GM12891 (cell line): Measurements from ENCODE around the gene ZNF202.

Source experiments
- DNase-seq: peaks from one replicate; pipeline ENCODE4 v3.0.0; 2011; ENCODE audit warnings: low spot score; ENCODE audit not compliant: insufficient read length
- FAIRE-seq: peaks from 2 replicates; lab custom pipeline; 2011; peaks lifted over from hg19 to GRCh38; lab: Jason Lieb, UNC
- PAX5 ChIP-seq: IDR thresholded peaks from 2 replicates; pipeline ENCODE4 v1.6.1; 2011; ENCODE audit warnings: low read length, moderate library complexity, mild to moderate bottlenecking; ENCODE audit not compliant: insufficient read depth, severe bottlenecking
- POLR2A ChIP-seq: IDR thresholded peaks from 2 replicates; pipeline ENCODE4 v1.6.1; 2011; ENCODE audit warnings: low read depth, low read length, control low read depth
- POLR2AphosphoS5 ChIP-seq: IDR thresholded peaks from 2 replicates; pipeline ENCODE4 v1.6.1; 2011; ENCODE audit warnings: low read depth, low read length, control low read depth
- POU2F2 ChIP-seq: IDR thresholded peaks from 2 replicates; pipeline ENCODE4 v1.6.1; 2011; ENCODE audit warnings: low read depth, mild to moderate bottlenecking, control low read depth, low read length, moderate library complexity
- SPI1 ChIP-seq: IDR thresholded peaks from 2 replicates; pipeline ENCODE4 v1.6.1; 2011; ENCODE audit warnings: low read depth, low read length, control low read depth
- TAF1 ChIP-seq: IDR thresholded peaks from 2 replicates; pipeline ENCODE4 v1.6.1; 2011; ENCODE audit warnings: low read depth, low read length, control low read depth

Gene ZNF202

GRCh38 chr11:123692961-123693360 is 48.5 kb downstream of the ZNF202 start:
- FAIRE-seq (no peak), DNase-seq (no peak)
- TF ChIP-seq POLR2A (no peak), SPI1 (no peak), TAF1 (no peak), POLR2AphosphoS5 (no peak), PAX5 (no peak), POU2F2 (no peak)

- FAIRE-seq = no peak
- DNase-seq = no peak
Observed at GRCh38 chr11:123690485-123690884, 51.0 kb downstream of the ZNF202 start.

GRCh38 chr11:123684601-123685000 is 56.9 kb downstream of the ZNF202 start:
- no peak for TF ChIP-seq POLR2A
- TF ChIP-seq SPI1 = no peak
- TF ChIP-seq TAF1 = no peak
- no peak for TF ChIP-seq POU2F2
- no peak for TF ChIP-seq PAX5
- no peak for TF ChIP-seq POLR2AphosphoS5
- no peak for DNase-seq
- FAIRE-seq = no peak

More at GRCh38 chr11:123690485-123690884, 51.0 kb downstream of the ZNF202 start:
- no peak for TF ChIP-seq POU2F2
- TF ChIP-seq POLR2A = no peak
- no peak for TF ChIP-seq PAX5
- no peak for TF ChIP-seq SPI1
- no peak for TF ChIP-seq TAF1
- TF ChIP-seq POLR2AphosphoS5 = no peak

GRCh38 chr11:123683428-123684170 is 57.9 kb downstream of the ZNF202 start:
- FAIRE-seq = no peak
- DNase-seq = no peak
- TF ChIP-seq POLR2AphosphoS5 (no peak), TAF1 (no peak), POU2F2 (no peak), SPI1 (no peak), POLR2A (no peak), PAX5 (no peak)

GRCh38 chr11:123682696-123683410 is 58.6 kb downstream of the ZNF202 start:
- TF ChIP-seq TAF1 = no peak
- no peak for TF ChIP-seq PAX5
- no peak for TF ChIP-seq POU2F2
- no peak for TF ChIP-seq POLR2AphosphoS5
- no peak for TF ChIP-seq POLR2A
- no peak for TF ChIP-seq SPI1
- no peak for DNase-seq
- FAIRE-seq = no peak

GRCh38 chr11:123681030-123681429 is 60.4 kb downstream of the ZNF202 start:
- TF ChIP-seq TAF1 (no peak), POLR2AphosphoS5 (no peak), POLR2A (no peak), POU2F2 (no peak), SPI1 (no peak), PAX5 (no peak)
- DNase-seq (no peak), FAIRE-seq (no peak)

- FAIRE-seq (no peak), DNase-seq (no peak)
- TF ChIP-seq PAX5 (no peak), POLR2A (no peak), SPI1 (no peak), POU2F2 (no peak), POLR2AphosphoS5 (no peak), TAF1 (no peak)
Observed at GRCh38 chr11:123678246-123678645, 63.2 kb downstream of the ZNF202 start.

- no peak for DNase-seq
- TF ChIP-seq TAF1 (no peak), POU2F2 (no peak), POLR2AphosphoS5 (no peak), PAX5 (no peak), SPI1 (no peak), POLR2A (no peak)
- no peak for FAIRE-seq
Observed at GRCh38 chr11:123677510-123677909, 64.0 kb downstream of the ZNF202 start.

- no peak for TF ChIP-seq PAX5
- TF ChIP-seq TAF1 = no peak
- TF ChIP-seq POLR2A = no peak
- TF ChIP-seq SPI1 = no peak
- no peak for TF ChIP-seq POLR2AphosphoS5
- FAIRE-seq (no peak), DNase-seq (no peak)
Observed at GRCh38 chr11:123674297-123674696, 67.2 kb downstream of the ZNF202 start.
